ENCODE measurements around the gene GARRE1.

DNA sequence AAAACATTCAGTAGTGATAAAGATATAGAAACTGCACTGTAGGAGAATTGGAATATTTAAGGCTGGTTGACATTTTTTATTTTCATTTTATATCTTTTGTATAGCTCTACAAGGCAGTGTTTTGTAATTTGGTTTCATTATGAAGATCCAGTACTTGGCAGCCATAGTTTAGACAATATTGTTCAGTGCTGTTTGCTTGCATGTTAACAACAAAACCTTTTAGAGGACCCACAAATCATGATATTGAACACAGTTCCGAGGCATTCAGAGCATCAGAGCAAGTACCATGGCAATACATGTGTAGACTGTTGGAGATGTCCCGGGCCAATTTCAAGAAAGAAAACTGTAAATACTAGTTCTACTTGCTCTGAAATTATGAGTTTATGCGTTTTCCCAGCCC is 25.6 kb upstream of the GARRE1 start:
- TF ChIP-seq, protein P1, sequence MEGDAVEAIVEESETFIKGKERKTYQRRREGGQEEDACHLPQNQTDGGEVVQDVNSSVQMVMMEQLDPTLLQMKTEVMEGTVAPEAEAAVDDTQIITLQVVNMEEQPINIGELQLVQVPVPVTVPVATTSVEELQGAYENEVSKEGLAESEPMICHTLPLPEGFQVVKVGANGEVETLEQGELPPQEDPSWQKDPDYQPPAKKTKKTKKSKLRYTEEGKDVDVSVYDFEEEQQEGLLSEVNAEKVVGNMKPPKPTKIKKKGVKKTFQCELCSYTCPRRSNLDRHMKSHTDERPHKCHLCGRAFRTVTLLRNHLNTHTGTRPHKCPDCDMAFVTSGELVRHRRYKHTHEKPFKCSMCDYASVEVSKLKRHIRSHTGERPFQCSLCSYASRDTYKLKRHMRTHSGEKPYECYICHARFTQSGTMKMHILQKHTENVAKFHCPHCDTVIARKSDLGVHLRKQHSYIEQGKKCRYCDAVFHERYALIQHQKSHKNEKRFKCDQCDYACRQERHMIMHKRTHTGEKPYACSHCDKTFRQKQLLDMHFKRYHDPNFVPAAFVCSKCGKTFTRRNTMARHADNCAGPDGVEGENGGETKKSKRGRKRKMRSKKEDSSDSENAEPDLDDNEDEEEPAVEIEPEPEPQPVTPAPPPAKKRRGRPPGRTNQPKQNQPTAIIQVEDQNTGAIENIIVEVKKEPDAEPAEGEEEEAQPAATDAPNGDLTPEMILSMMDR (IDR thresholded peaks at IDR 0.05; ENCODE audit: insufficient read depth, low read depth, low read length), result no peak
- no peak for TF ChIP-seq EZH2 (IDR thresholded peaks at IDR 0.05; ENCODE audit: insufficient read depth, low read length)
